Amygdala (tissue), 56 donors: ENCODE results near the gene RAD50.
"Not testable (repeated sequence)": the region's sequence is repeated elsewhere in the genome, so short reads cannot be mapped to it uniquely, and the experiment has no call there.

Source experiments
- DNase-seq, 56 donors: peaks; one replicate each; lab custom pipeline; 2025; lab: John Stamatoyannopoulos, UW

Gene RAD50

DNA sequence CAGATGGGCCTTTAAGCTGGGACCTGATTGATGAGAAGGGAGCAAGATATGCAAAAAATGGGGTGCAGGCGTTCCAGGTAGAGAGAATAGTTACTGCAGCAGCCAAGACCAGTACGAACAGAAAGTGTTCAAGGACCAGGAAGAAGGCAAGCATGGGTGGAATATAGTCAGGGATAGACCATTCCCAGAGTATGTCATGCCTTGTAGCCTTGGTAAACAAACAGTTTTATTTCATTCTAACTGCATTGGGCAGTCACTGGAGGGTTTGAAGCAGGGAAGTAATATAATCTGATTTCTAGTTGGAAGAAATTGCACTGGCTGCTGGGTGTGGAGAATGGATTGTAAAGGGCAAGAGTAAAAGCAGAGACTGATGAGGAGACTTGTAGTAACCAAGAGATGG lies 70.7 kb downstream of the RAD50 start:
- no peak for DNase-seq

DNA sequence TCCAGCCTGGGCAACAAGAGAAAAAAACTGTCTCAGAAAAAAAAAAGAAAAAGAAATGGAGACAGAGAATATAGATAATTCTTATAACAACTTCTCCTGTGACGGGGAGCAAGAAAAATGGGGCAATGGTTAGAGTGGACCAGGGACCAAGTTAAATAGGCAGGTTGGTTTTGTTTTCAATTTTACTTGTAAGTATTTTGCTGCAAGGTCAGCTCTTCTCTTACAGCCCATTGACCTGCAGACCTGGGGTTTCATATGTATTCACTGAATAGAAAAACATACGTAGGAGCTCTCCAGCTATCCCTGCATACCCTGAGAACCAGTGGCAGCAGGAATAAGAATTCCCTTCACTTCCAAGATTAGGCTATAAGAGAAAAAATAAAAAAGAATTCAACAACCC lies 72.0 kb downstream of the RAD50 start:
- DNase-seq: no peak

DNA sequence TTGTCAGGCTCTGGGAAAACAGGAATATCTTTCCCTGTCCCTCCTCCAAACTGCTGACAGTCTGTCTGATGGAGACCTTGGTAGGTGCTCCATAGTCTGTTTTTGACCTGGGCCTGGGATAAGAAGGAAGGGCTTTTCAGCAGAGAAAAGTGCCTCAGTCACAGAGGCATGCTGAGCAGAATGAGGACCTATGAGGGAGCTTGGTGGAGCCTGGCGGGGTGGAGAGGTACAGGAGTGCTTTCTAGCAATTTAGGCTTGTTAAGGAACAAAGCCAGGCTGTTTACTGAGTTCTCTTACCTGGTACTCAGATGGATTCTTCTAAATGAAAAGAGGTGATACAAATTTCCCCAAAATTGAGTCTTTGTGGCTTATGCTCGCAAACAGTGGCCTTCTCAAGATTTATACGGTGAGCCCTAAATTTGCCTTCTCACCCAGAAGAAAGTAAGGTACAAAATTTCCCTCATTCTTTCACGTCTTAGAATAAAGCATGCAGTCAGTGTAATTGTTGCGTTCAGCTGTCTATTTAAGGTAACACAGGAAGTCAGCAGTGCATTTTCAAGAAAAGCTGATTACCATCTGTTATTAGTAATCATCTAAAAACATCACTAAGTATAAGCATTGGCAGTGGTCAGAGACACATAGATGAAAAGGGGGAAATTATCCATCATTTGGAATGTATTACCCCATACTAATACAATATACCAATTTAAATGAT lies 72.6 kb downstream of the RAD50 start:
- DNase-seq: no peak

DNA sequence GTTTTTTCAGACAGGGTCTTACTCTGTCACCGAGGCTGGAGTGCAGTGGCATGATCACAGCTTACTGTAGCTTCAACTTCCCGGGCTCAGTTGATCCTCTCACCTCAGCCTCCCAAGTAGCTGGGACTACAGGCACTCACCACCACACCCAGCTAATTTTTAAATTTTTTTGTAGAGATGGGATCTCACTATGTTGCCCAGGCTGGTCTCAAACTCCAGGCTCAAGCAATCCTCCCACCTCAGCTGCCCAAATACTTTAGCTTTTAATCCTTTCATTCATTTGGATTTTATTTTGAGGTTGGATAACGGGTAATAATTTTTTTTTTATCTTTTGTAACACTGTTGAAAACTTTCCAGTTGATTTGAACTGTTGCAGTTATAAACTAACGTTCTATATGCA lies 76.8 kb downstream of the RAD50 start:
- not testable (repeated sequence) for DNase-seq

DNA sequence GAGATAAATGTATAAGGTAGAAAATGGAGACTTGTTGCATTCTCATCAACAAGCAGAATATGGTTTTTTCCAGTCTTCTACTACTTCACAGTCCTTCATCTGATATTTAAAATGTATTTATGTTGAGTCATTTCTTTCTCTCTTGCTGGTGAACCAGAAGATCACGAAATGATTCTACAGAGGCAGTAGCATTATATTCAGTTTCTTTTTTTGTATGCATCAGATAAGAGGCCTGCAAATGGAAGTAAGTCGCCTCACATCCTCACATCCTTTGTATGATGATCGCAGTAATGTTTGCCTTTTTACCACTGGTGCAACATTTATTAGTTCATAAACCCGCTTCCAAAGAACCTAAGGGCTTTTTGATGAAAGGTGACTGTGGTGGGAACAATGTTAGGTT lies 79.1 kb downstream of the RAD50 start:
- DNase-seq: no peak

DNA sequence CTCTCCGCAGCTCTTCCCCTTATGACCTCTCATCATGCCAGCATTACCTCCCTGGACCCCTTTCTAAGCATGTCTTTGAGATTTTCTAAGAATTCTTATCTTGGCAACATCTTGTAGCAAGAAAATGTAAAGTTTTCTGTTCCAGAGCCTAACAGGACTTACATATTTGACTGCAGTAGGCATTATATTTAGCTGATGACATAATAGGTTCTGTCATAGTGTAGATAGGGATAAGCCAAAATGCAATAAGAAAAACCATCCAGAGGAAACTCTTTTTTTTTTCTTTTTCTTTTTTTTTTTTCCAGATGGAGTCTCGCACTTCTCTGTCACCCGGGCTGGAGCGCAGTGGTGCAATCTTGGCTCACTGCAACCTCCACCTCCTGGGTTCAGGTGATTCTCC lies 80.5 kb downstream of the RAD50 start:
- DNase-seq: no peak

DNA sequence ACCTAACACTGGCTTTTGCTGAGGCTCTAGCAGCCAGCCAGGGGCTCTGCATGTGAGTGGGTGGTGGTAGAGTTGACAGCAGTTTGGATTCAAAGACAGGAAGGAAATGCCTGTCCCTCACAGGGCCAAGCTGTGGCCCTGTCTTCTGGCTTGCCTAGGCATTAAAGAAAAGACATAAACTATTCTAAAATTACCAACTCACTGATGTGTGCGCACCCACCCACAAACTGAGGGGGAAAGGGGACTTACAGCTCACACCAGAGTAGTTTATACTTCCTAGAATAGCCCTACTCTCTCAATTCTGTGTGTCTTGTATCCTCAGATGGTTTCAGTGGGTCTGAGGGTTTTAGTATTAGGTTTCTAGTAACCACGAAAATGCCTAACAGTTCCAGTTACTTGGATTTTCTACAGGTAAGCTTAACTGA lies 82.9 kb downstream of the RAD50 start:
- DNase-seq: no peak

DNA sequence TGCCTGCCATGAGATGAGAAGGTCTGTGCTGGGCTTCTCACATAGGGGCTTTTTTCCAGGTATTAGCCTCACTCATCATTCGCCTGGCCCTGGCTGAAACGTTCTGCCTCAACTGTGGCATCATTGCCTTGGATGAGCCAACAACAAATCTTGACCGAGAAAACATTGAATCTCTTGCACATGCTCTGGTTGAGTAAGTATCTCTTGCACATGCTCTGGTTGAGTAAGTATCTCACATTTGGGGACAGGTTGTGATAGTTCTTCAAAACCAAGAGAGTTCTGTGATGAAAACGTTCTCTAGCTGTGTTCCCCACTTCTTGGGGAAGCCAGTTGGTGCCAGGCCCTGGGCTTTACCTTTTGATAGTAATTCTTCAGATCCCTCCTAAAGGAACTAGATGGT lies 83.8 kb downstream of the RAD50 start:
- DNase-seq: no peak

DNA sequence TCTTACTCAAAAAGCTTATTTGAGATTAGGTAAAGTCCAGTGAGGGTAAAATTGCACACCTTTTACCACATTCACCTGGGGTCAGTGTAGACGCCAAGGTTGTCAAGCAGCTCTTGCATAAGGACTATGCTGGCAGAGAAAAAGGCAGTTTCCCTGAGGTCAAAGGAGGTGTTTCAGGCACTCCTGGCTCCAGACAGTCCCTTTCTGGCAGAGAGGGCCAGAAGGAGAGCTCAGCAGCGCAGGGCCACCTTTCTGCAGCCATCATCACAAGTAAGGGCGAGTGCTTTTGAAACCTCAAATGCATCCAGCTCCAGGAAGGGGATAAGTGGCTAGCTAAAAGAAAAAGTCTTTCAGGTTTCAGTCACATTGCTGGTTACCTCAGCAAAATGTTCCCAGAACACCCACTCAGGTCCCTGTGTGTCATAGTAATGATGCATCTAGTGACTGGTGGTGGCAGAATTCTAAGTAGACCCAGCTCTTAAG lies 84.5 kb downstream of the RAD50 start:
- no peak for DNase-seq

DNA sequence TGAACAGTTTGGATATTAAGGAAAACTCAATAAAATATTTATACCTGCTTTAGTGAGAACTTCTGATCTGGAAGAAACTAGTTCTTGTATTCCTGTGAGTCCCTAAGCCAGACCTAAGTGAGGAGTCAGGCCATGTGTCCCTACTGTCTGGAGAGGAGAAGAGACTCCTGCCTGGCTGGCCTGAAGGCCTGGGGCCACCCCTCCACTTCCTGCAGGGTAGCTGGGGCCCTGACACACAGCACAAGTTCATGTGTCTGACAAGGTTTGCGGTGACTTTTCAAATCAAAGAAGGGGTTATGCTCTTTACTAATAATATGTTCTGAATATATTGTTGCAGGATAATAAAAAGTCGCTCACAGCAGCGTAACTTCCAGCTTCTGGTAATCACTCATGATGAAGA lies 85.1 kb downstream of the RAD50 start:
- no peak for DNase-seq

DNA sequence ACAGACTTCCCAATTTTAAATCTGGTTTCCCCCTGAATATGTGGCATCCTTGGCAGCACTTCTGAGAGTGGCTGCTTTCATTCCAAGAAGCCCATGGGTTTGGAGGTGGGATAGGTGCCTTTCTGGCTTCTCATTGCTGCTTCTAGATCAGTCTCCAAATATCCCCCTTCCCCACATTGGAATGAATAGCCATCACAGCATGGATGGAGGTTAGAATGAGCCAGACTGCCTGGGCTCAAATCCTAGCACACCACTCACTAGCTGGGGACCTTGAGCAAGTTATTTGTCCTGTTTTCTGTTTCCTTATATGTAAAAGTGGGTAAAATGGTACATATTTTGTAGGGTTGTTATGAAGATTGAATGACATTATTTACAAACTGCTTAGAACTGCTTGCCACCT lies 87.4 kb downstream of the RAD50 start:
- no peak for DNase-seq

DNA sequence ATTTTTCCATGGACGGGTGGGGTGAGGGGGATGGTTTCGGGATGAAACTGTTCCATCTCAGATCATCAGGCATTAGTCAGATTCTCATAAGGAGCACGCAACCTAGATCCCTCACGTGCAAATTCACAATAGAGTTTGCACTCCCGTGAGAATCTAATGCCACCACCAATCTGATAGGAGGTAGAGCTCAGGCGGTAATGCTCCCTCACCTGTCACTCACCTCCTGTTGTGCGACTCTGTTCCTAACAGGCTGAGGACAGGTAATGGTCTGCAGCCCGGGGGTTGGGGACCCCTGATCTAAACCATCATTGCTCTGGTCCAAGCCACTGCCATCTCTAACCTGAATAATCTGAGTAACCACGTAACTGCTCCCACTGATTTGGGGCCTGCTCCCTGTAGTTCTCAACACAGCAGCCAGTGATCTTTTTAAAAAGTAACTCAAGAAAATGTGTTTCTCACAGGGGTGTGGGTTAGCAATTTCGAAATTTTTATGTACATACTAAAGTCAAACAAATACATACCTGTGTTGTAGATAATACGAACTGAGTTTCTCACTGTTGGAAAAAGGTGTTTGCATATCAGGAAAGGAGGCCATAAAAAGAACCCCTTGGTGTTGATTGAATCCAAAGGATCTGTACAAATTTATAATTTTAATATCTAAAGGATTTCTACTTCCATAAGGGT lies 89.9 kb downstream of the RAD50 start:
- no peak for DNase-seq

DNA sequence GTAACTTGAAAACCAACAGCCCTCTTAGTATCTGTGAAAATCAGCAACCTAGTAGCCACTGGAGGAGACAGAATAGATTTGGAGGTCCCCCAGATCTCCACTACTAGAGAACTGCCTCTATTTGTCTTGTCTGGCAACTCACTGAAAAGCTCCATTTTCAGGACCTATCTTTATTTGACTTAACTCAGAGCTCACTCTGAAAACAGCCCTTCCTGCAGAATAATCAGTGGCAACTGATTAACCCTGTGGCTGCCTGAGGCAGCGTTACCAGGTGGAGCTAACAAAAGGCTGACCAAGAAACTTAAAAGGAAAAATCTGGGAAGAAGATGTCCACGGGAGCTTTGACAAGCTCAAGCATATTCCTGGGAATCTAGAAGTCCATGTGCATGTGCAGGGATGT lies 90.7 kb downstream of the RAD50 start:
- DNase-seq: no peak

DNA sequence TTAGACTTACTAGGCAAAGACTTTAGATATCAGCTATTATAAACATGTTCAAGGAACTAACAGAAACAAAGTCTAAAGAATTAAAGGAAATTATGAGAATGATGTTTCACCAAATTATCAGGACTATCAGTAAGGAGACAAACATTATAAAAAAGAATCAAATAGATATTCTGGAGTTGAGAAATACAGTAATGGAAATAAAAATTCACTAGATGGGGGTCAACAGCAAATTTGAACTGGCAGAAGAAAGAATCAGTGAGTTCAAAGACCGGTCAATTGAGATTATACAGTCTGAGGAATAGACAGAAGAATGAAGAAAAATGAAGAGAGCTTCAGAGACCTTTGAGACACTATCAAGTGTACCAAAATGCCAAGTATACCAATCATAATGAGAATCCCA lies 91.6 kb downstream of the RAD50 start:
- no peak for DNase-seq

DNA sequence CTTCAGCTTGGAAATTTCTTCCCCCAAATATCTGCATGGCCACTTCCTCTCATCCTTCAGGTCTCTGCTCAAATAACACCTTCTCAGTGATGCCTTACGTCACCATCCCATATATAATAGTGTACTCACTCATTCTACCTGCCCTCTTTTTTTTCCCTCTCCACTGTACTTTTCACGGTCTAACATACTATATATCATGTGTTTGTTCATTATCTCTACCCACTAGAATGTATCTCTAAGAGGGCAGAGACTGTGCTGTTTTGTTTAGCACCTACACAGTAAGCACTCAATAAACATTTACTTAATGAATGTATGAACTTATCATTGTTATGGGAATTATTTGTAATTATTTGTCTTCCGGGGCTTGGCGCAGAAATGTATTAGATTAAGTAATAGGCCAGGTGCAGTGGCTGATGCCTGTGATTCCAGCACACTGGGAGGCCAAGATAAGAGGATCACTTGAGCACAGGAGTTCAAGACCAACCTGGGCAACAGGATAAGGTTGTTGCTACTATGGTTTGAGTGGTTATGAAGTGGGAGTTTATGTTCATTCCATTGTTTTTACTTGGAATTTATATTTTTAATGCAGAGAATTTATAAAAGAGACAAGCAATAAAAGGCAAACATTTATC lies 95.2 kb downstream of the RAD50 start:
- no peak for DNase-seq

DNA sequence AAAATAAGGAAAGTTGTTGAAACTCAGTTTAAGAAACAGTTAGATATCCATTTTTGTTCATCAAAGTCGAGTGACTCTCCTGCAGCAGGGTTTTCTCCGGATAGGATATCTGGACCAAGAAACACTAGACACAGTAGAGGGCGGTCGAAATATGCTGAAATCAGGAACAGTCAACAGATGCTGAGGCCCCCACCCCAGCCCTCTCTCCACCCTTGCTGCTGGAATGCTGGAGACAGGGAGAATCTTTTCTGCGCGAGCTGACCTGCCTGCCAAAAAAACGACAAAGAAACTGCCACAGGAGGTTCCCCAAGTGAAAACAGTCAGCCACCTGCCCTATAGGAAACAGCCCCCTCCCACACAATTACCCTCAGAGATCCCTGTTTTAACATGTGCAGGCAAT lies 96.9 kb downstream of the RAD50 start:
- DNase-seq: no peak

DNA sequence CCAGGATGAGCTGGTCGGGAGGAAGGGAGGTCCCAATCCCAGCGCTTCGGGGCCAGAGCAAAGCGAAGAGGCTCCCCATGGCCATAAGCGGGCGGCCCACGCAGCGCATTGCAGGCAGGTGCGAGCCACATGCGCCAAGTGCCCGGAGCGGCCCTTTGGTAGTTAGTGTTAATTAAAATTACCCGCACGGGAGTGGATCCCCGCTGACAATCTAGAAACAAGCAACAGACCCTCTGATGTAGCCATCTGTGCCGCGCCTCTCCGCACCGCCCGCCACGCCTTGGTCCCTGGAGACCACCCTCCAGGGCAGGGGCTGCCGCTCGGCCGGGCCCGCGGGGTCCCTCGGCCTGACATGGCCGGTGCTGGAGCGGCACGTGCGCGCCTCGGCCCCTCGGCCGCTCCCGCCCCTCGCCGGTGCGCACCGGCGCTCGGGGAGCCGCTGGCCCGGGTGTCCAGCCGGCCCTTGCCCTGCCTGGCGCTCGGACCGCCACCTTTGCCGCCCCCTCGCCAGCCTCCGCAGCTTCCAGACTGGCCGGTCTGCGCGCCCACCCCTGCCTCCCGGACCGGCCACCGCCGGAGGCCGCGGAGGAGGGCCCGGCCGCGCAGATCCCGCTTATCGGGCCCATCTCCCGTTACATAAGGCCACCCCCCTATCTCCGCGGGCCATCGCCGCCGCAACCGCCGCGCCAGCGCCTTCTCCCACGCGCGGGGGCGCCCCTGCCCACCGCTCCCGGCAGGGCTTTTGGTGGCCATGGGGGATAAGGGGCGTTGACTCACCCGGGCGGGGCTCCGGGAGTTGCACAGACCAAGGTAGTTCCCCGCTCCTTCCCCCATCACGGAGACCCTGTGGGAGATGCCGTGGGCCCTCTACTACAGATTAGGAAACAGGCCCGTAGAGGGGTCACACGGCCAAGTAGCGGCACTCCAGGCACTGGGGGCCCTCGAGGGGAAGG lies 99.3 kb downstream of the RAD50 start:
- peak in 7 of 56 donors; percentile 9 to 39 (median 16) for DNase-seq

DNA sequence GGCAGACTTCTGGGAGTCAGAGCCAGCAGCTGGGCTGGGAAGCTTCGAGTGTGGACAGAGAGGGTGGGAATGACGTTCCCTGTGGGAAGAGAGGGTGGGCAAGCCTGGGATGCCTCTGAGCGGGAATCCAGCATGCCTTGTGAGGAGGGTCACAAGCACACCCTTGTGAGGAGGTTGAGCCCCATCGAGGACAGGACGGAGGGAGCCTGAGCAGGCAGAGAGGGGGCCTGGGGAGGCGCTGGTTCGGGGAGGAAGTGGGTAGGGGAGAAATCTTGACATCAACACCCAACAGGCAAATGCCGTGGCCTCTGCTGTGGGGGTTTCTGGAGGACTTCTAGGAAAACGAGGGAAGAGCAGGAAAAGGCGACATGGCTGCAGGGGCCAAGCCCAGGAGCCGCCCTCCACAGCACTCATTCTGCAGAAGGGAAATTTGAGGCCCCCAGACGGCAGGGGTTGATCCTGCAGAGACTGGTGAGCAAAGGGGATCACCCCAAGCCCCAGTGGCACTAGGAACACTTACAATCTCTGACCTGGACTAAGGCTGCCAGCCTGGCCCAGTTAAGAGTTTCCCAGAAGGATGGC lies 100.1 kb downstream of the RAD50 start:
- no peak for DNase-seq

DNA sequence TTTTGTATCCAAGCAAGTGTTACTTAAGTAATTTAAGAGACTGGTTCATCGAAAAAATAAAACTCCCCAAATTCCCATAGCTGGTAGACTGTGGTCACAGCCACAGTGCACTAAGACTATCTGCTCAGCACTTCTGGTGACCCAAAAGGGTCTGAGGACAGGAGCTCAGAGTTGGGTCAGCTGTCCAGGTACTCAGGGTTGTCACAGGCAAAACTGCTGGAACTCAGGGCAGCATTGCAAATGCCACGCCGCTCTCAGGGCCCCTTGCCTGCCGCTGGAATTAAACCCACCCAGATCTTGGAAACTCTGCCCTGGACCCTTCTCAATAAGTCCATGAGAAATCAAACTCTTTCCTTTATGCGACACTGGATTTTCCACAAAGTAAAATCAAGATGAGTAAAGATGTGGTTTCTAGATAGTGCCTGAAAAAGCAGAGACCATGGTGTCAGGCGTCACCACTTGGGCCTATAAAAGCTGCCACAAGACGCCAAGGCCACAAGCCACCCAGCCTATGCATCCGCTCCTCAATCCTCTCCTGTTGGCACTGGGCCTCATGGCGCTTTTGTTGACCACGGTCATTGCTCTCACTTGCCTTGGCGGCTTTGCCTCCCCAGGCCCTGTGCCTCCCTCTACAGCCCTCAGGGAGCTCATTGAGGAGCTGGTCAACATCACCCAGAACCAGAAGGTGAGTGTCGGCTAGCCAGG lies 101.1 kb downstream of the RAD50 start, which contains the start of gene IL13:
TSS of gene IL13 (plus strand) at position 498 of the 705 bp plus-strand sequence. CDS start at position 512, 14 bp downstream.
- no peak for DNase-seq
